ENCODE measurements around the gene TEX54.

Gene TEX54

DNA sequence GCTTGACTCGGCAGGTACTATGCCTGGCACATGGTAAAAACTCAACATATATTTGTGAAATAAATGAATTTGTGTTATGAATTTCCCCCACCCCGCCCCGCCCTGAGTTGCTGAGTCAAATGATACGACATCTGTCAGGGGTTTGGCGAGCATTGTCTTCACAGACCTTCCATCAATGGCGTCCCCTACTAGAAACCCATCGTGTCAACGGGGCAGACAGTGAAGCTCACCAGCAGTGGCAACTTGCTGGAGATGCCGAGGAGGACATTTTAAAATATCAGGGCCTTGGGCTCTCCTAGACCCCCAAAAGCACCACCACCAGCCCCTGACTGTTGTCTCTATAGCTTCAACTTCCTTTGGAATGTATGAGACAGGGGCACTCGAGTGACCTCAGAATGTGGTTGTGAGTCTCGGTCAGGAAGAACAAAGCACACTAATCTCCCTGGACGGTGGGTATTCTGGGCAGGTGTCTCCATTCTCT is 26.6 kb downstream of the TEX54 start:
- H3K27ac ChIP-seq (ENCODE audit: extremely low read depth, low read depth, low read length) = no peak overlapping the region; the same call in 1 of the 2 replicates
- H3K4me3 ChIP-seq (ENCODE audit: low read depth, low read length) = peak overlapping the region; percentile 84
- peaks cover 13 to 34% of the 10 kb centered on the region in 2 experiments for H3K36me3 ChIP-seq (ENCODE audit: control insufficient read depth in 2 of 2, insufficient read depth in 1 of 2, low read length in 2 of 2)
- no peak for TF ChIP-seq ZNF596 (tag by site-specific recombination; IDR thresholded peaks at IDR 0.05)
- TF ChIP-seq, protein P1, sequence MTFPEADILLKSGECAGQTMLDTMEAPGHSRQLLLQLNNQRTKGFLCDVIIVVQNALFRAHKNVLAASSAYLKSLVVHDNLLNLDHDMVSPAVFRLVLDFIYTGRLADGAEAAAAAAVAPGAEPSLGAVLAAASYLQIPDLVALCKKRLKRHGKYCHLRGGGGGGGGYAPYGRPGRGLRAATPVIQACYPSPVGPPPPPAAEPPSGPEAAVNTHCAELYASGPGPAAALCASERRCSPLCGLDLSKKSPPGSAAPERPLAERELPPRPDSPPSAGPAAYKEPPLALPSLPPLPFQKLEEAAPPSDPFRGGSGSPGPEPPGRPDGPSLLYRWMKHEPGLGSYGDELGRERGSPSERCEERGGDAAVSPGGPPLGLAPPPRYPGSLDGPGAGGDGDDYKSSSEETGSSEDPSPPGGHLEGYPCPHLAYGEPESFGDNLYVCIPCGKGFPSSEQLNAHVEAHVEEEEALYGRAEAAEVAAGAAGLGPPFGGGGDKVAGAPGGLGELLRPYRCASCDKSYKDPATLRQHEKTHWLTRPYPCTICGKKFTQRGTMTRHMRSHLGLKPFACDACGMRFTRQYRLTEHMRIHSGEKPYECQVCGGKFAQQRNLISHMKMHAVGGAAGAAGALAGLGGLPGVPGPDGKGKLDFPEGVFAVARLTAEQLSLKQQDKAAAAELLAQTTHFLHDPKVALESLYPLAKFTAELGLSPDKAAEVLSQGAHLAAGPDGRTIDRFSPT (tag by site-specific recombination; IDR thresholded peaks at IDR 0.05) = no peak
- TF ChIP-seq ZNF433 (tag by site-specific recombination; IDR thresholded peaks at IDR 0.05; ENCODE audit: low read depth) = no peak
- TF ChIP-seq ZNF777 (tag by site-specific recombination; IDR thresholded peaks at IDR 0.05; ENCODE audit: borderline replicate concordance) = no peak
- no peak for TF ChIP-seq ZFP37 (tag by site-specific recombination; IDR thresholded peaks at IDR 0.05)
- no peak for TF ChIP-seq ZNF112 (tag by site-specific recombination; IDR thresholded peaks at IDR 0.05)
- TF ChIP-seq KLF1 (tag by site-specific recombination; IDR thresholded peaks at IDR 0.05) = no peak
- no peak for TF ChIP-seq ZNF670 (tag by site-specific recombination; IDR thresholded peaks at IDR 0.05; ENCODE audit: low read depth)
- TF ChIP-seq, protein P2, sequence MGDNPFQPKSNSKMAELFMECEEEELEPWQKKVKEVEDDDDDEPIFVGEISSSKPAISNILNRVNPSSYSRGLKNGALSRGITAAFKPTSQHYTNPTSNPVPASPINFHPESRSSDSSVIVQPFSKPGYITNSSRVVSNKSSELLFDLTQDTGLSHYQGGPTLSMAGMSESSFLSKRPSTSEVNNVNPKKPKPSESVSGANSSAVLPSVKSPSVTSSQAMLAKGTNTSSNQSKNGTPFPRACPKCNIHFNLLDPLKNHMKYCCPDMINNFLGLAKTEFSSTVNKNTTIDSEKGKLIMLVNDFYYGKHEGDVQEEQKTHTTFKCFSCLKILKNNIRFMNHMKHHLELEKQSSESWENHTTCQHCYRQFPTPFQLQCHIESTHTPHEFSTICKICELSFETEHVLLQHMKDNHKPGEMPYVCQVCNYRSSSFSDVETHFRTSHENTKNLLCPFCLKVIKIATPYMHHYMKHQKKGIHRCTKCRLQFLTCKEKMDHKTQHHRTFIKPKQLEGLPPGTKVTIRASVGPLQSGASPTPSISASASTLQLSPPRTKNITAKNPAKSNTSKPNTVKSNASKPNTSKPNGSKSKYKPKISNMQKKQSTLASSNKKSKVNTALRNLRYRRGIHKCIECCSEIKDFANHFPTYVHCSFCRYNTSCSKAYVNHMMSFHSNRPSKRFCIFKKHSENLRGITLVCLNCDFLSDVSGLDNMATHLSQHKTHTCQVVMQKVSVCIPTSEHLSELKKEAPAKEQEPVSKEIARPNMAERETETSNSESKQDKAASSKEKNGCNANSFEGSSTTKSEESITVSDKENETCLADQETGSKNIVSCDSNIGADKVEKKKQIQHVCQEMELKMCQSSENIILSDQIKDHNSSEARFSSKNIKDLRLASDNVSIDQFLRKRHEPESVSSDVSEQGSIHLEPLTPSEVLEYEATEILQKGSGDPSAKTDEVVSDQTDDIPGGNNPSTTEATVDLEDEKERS (tag by site-specific recombination; IDR thresholded peaks at IDR 0.05) = no peak
- TF ChIP-seq ZNF677 (tag by site-specific recombination; IDR thresholded peaks at IDR 0.05) = no peak
- TF ChIP-seq ZXDB (tag by site-specific recombination; IDR thresholded peaks at IDR 0.05) = no peak
- ChIA-PET CTCF (interaction anchor here (0.7 kb wide), 1 partner anchor 28 kb away, joined by 4 read pairs; no protein-coding TSS in a partner anchor), POLR2A (interaction anchor here (0.5 to 3.5 kb wide), 19 partner anchors 10 to 161 kb away, joined by 3 to 25 read pairs (median 6); partner anchors contain the start of genes C11orf98, CSKMT, HNRNPUL2 and POLR2G)
- no peaks in the 10 kb centered on the region for H3K9me3 ChIP-seq (ENCODE audit: control insufficient read depth, insufficient read depth, low read depth, low read length)
- no peaks in the 10 kb centered on the region for H3K4me1 ChIP-seq (ENCODE audit: control insufficient read depth, insufficient read depth, low read length)

DNA sequence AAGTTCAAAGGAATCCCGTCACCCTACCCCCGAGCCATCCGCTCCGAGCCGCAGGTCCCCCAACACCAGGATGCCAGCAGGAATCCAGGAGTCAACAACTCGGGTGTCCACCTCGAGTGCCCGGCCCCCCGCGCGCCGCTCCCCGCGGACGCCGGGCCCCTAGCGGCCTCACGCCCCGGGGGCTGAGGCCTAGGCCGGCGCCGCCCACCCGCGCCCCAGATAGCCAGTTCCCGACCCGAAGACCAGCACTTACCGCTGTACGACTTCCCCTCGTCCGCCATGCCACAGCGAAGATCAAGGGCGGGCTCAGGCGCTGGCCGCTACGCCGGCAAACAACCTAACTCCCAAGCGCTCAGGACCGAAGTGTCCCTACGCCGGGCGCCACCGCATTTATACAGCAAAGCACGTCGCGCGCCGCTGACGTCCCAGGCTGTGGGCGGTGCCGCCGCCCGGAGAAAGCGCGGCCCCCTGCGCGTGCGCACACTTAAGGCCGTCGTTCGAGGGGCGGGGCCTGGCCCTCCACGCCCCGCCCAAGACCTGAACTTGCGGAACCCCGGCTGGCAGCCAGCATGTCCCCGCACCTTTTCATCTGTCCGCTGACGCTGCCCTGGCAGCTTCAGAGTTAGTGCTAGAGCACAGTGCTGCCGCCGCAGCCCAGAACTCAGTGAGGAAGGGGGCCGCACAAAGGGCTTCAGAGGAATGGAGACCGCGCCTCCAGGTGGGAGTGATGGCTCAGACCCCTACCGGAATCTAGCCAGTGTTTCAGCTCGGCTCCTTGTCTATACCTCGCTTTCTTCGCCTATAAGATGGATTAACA is 27.4 kb downstream of the TEX54 start, which contains the start of gene NXF1:
Gene NXF1 (minus strand): TSS at position 365 of the 817 bp plus-strand sequence. CDS start 84 bp downstream, at position 281.
- Histone ChIP-seq H3K27ac (ENCODE audit: extremely low read depth, low read depth, low read length) (peak within 1 kb of the TSS; percentile 63), H3K4me3 (ENCODE audit: low read depth, low read length) (peak within 1 kb of the TSS; percentile 84), H3K4me1 (ENCODE audit: control insufficient read depth, insufficient read depth, low read length) (no peaks in the 10 kb centered on the region), H3K36me3 (ENCODE audit: control insufficient read depth in 2 of 2, insufficient read depth in 1 of 2, low read length in 2 of 2) (peaks cover 17 to 39% of the 10 kb centered on the region in 2 experiments), H3K9me3 (ENCODE audit: control insufficient read depth, insufficient read depth, low read depth, low read length) (no peaks in the 10 kb centered on the region)
- ChIA-PET POLR2A (interaction anchor here (0.6 to 3.5 kb wide), 19 partner anchors 7 to 161 kb away, joined by 3 to 25 read pairs (median 6); partner anchors contain the start of genes C11orf98, CSKMT, HNRNPUL2 and POLR2G), CTCF (no interaction called here)
- TF ChIP-seq ZIC2 (tag by site-specific recombination; IDR thresholded peaks at IDR 0.05) (peak; percentile 31; the same call in 1 of the 2 replicates), GLIS1 (tag by site-specific recombination; IDR thresholded peaks at IDR 0.05) (peak; percentile 52; the same call in 1 of the 2 replicates), SP7 (tag by site-specific recombination; IDR thresholded peaks at IDR 0.05) (peak; percentile 29; the same call in 1 of the 2 replicates), BCL11B (tag by site-specific recombination; IDR thresholded peaks at IDR 0.05; ENCODE audit: low read depth) (no peak), ZBTB20 (tag by site-specific recombination; IDR thresholded peaks at IDR 0.05) (peak; percentile 44; the same call in 1 of the 2 replicates), ZBTB8A (tag by site-specific recombination; IDR thresholded peaks at IDR 0.05) (peak; percentile 94), ZNF311 (tag by site-specific recombination; IDR thresholded peaks at IDR 0.05; ENCODE audit: borderline replicate concordance) (no peak), HOXC10 (CRISPR knock-in tag; IDR thresholded peaks at IDR 0.05) (0 out of 2 replicates have a peak, but pooled peaks have one; percentile 65), ZNF521 (tag by site-specific recombination; IDR thresholded peaks at IDR 0.05) (no peak), YY1 (tag by site-specific recombination; IDR thresholded peaks at IDR 0.05) (peak; percentile 57; the same call in 1 of the 2 replicates), KLF9 (tag by site-specific recombination; IDR thresholded peaks at IDR 0.05; ENCODE audit: low read depth) (peak; percentile 73), ZNF76 (tag by site-specific recombination; IDR thresholded peaks at IDR 0.05; ENCODE audit: borderline replicate concordance, low read depth) (peak; percentile 55; the same call in 1 of the 2 replicates), ZNF837 (tag by site-specific recombination; IDR thresholded peaks at IDR 0.05) (no peak), ZNF426 (tag by site-specific recombination; IDR thresholded peaks at IDR 0.05) (no peak), GLIS2 (tag by site-specific recombination; IDR thresholded peaks at IDR 0.05) (peak; percentile 48), ZNF560 (tag by site-specific recombination; IDR thresholded peaks at IDR 0.05; ENCODE audit: borderline replicate concordance) (no peak)
- TF ChIP-seq, protein P3, sequence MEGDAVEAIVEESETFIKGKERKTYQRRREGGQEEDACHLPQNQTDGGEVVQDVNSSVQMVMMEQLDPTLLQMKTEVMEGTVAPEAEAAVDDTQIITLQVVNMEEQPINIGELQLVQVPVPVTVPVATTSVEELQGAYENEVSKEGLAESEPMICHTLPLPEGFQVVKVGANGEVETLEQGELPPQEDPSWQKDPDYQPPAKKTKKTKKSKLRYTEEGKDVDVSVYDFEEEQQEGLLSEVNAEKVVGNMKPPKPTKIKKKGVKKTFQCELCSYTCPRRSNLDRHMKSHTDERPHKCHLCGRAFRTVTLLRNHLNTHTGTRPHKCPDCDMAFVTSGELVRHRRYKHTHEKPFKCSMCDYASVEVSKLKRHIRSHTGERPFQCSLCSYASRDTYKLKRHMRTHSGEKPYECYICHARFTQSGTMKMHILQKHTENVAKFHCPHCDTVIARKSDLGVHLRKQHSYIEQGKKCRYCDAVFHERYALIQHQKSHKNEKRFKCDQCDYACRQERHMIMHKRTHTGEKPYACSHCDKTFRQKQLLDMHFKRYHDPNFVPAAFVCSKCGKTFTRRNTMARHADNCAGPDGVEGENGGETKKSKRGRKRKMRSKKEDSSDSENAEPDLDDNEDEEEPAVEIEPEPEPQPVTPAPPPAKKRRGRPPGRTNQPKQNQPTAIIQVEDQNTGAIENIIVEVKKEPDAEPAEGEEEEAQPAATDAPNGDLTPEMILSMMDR (tag by site-specific recombination; IDR thresholded peaks at IDR 0.05) = no peak

Measured in HEK293 (cell line).